DMS153 treated with DMSO at 0.1 percent for 48 hours (cell line): ENCODE measurements around the gene GPR37.

ENCODE experiments used
- DNase-seq: peaks from one replicate; lab custom pipeline; 2025; ENCODE audit not compliant: unreplicated experiment; lab: John Stamatoyannopoulos, UW

The GPR37 gene

DNA sequence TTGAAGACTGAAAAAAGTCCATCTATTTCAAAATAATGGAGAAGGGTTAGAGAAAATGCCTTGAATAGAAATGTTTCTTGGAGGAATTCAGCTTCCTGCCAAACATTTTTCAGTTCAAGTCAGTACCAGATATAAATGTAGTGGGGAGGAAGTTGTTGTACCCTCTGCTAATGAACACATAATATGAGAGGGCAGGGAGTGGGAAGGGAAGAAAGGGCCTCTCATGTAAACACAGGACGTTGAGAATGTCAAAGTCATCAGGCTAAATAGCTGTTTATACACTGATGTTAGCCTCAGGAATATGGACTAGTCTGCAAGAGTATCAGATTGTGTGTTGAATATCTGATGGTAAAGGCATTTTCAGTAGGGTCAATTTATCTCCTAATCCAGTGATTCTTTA, 37.0 kb downstream of the GPR37 start:
- DNase-seq = no peak

DNA sequence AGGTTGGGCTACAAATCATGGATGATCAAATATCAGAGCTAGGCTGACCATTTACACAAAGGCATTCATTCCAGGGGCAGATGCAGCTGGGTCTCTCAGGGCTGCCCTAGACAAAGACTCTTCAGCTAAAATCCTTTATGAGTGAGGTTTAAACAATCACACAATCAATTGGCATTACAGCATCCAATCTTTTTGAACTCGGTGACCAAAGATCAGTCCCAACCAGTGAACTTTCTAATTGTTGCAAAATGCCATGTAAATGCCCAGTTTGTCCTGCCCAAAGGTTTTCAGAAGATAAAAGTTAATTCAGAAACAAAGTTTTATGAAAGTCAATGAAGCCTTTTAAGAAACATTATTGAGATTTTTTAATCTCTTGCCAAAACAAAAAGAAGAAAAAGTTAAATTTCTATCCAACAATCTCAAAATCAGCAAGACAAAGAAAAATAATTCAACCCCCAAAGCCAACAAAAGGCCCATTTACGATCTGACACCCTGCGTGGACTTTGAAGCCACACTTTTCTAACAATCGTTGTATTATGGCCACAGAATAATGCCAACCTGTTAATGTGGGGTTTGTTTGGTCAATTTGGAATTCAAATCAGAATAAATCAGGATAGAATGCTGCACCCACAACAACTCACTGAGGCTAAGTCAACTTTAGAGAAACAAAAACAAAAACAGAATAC, 40.9 kb downstream of the GPR37 start:
- DNase-seq = no peak

DNA sequence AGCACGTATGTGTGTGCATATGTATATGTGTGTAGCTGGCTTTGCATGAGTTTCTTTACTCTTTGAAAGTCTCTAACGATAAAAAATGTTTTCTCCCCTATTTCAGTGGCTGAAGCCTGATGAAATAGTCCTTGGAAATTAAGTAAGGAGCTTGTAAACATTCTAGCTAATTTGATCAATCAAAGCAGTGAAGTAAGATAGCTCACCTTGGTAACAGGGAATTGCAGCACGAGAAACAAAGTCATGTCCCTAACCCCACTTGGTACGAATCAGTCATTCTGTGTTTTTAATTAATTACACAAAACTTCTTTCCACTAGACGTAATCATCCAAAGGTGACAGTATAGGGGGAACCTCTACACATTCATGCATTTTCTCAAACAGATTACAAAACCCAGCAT, 41.5 kb downstream of the GPR37 start:
- no peak for DNase-seq

DNA sequence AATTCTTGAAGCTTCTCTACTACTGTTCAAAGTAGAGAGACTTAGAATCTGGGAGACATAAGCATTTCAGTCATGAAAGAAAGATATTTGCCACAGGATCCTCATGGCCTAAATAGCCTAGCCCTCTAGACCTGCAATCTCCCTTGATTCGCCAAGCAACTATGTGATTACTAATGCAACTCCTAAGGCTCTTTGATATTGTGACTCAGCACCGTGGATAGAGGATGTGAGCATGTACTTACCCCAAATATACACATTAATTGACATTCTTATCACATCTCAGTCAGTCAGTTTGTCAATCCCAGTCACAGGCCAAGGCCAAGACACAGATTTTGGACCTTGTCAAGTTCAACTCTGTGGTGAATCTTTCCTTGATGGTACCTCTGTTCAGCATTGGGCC, 42.6 kb downstream of the GPR37 start:
- no peak for DNase-seq

DNA sequence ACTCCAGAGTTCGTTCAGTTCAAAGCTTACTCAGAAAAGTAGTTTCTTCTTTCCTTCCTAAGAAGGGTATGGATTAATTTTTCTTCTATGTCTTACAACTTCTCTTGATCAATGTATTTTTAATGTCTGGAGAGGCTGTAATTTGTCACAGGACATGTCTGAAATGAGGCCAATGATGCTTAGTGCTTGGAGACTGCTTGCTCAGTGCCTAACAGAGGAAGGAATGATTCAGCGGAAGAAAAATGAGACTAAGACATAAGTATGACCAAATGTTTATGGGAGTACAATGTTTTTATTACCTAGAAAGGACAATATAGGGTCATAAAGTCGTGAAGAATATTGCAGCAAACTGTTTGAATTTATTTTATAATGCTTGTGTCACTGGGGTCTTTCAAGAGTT, 43.3 kb downstream of the GPR37 start:
- no peak for DNase-seq

DNA sequence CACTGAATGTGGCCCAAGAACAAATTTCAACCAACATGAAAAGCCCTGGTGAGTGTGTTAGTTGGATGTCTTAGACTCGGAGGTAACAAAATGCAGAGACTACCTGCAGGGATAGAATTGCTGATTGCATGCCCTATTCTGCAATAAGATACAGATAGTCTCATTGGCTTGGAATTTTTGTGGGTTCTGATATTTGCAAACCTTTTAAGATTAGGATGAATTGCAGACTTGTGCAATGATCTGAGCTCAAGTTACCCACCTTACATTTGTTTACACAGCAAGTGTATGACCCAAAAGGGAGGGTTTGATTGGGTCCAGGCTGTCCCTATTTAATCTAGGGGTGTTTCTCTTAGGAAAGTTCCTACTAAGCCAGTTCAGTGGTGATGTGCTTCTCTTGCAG, 45.4 kb downstream of the GPR37 start:
- DNase-seq = no peak

DNA sequence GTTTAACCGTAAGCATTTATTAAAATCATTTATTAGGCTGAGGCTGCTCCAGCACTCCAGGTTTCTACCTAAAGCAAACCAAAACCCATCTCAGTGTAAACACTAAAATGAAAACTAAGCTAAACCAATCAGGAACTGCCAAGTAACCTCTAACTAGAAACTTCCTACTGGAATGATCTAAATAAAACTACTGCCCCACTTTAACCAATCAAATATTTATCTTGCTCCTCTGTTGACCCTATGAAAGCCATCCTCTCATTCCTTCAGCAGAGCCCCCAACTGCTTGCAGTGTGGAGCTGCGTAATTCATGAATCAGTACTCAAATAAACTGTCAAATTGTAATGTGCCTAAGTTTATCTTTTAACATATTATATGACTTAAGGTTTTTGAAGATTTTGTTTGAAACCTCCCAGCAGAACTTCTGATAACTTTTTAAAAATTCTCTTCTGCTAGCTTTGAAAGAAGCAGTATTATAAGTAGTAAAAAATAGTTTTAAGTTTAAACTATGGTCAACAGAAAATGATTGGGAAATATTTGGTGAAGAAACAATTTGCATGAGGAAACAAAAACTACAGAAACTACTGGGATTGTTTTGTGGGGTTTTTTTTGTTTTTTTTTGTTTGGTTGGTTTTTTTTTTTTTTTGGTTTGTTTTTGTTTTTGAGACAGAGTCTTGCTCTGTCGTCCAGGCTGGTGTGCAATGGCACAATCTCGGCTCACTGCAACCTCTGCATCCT, 47.4 kb downstream of the GPR37 start:
- no peak for DNase-seq

DNA sequence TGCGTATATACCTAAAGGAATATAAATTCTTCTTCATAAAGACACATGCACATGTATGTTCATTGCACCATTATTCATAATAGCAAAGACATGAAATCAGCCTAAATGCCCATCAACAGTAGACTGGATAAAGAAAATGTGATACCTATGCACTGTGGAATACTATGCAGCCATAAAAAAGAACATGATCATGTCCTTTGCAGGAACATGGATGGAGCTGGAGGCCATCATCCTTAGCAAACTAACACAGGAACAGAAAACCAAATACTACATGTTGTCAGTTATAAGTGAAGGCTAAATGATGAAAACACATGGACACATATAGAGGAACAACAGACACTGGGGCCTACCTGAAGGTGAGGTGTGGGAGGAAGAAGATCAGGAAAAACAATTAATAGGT, 48.7 kb downstream of the GPR37 start:
- no peak for DNase-seq

DNA sequence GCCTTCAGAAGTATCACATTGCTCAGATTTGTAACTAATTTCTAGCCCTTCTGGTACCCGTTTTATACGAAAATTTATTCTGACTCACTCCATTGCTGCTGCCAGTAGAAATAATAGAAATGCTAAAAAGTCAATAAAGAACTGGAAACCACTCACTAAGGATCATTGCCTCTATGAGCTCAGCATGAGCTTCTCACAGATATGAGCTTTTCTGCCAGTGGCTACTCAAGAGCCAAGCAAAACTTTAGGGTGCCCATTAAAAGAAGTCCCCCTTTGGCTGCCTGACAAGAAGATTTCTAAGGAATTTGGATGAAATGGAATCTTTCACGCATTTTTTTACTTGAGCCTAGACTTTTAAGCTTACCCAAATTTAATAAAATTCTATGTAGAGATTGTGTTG, 52.5 kb downstream of the GPR37 start:
- DNase-seq = no peak

DNA sequence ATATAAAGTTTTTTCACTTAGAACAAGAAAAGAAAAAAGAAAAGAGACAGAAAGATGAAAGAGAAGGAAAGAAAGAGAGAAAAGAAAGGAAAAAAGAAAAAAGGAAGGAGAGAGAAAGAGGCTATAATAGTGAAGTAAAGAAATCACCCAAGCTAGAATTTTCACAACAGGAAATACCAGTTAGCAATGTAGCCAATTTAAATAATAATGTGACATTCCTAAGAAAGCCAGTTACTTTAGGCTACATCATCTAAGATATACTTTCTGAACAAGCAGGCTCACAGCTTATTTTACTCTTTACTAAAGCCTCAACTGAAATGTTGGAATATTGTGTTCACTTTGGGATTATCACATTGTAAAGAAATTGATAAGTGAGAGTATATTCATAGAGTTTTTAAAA, 53.6 kb downstream of the GPR37 start:
- DNase-seq = no peak

DNA sequence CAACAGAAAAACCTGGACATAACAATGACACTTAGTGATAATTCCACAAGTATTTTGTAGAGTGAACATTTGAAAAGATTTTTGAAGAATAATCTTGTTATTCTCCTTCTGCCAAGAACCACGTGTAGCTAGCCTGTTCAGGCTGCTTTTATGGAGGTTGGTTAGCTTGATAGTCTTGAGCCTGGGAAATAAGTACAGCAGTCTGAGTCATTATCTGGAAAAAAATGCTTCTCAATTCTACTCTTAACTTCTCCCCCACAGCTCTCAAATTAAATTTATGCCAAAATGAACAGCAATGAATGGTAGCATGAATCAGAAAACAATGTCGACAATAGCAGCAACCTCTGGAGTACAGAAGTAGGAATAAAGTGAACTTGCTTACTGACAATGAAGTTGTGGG, 63.2 kb downstream of the GPR37 start:
- DNase-seq = no peak

DNA sequence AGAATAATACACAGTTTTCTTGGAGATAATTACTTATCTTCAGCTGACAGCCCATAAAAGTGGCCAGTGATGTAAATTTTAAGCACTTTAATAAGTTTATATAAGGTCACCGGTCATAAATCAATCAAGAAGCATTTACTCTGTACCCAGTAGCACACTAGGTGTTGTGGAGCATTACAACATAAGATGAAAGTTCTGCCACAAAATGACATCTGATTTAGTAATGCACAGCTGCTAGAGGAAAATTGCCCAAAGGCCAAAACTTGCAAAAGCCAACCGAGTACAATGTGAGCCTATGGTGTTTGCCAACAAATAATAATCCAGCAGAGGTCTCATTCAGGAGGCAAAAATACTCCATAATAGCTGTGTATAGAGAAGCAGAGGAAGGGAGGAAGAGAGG, 63.6 kb downstream of the GPR37 start:
- no peak for DNase-seq

DNA sequence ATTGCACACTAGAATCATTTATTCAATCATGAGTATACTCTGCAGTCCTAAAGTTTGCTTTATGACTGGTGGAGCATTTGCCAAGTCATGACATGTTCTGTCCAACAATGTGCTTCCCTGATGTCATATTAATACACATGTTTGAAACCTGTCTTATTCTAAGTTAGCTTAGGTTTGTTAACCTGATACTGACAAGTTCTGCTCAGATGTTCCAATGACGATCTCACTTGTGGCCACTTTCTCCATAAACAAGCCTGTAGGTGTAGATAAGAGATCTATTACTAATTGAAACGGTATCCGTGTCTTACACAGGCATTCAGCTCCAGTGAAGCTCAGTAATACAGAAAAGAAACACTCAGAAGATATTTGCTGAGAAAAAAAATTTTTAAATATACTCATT, 64.9 kb downstream of the GPR37 start:
- no peak for DNase-seq

DNA sequence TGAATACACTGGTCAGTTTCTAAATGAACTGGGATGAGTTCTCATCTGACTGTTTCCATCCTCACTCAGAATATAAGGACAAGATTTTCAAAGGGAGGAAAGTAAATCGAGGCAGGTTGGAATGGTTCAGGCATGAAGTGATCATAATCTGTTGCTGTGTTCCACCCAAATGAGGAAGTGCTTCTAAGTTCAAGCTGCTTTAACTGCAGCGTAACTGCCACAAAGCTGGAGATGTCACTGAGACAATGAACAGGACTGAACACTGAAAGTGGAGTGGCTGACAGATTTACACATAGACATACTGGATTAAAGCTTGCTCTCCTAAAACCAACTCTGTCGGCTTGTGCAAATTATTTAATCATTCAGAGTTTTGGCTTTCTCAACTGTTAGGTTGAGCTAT, 66.6 kb downstream of the GPR37 start:
- no peak for DNase-seq

DNA sequence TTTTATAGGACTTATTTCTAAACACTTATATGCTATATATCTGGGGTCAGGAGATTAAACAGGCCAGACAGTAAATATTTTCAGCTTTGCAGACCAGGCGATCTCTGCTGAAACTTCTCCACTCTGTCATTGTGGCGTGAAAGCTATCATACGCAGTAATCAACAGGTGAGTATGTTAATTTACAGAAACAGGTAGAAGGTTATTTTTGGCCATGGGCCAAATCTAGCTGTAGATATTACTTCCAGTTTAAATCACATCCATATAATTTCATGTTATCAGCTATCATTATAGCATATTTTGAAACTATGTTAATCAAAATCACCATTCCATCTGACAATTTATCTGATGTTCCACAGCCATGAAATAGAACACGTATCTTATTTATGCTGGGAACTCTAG, 67.8 kb downstream of the GPR37 start:
- no peak for DNase-seq
